ENCODE measurements around the gene SPNS2.
A peak's percentile ranks its signal among the peaks of the same experiment; 100 is the strongest.

SPNS2 gene

DNA sequence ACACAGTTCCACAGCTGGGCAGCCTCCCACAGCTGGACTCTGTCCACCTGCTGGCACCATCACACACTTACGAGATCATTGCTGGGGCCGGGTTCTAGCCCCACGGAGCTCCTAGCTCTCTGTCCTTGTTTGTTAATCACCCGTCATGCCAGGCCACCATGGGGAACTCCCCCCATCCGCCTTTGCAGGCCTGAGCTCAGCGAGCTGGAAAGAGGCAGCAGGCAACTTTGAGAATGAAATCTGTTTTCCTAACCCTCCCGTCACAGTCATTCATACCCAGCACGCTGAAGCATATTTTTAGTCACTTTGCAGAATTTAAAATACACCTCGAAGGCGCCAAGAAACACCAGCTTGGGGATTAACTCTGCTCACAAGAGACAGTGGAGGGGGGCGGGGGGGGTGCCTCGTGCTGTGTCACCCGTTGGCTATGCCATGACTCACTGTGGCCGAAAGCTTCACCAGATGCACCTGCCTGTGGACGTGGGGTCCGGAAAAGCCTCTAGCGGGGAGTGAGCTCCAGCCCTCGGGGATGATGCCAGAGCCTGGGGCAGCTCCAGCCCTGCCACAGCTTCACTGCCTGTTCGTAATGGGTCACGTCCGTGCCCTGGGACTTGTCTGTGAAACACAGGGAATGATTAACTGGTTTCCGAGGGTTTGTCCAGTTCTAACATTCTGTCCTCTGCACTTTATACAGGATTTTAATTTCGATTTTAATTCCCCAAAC lies 1.4 kb upstream of the SPNS2 start:
- Histone ChIP-seq H3K4me1 (ENCODE audit: control insufficient read depth, low read depth, low read length) (peaks cover 3% of the 10 kb centered on the region), H3K27ac (ENCODE audit: low read length) (no peak overlapping the region), H3K4me3 (ENCODE audit: low read length) (no peak overlapping the region), H3K9me3 (ENCODE audit: control insufficient read depth, low read depth, low read length) (no peaks in the 10 kb centered on the region), H3K9ac (ENCODE audit: low read length) (no peak overlapping the region), H3K27me3 (ENCODE audit: control insufficient read depth, insufficient read depth, low read length) (peaks cover 52% of the 10 kb centered on the region), H3K36me3 (ENCODE audit: control insufficient read depth, low read depth, low read length) (no peaks in the 10 kb centered on the region)

DNA sequence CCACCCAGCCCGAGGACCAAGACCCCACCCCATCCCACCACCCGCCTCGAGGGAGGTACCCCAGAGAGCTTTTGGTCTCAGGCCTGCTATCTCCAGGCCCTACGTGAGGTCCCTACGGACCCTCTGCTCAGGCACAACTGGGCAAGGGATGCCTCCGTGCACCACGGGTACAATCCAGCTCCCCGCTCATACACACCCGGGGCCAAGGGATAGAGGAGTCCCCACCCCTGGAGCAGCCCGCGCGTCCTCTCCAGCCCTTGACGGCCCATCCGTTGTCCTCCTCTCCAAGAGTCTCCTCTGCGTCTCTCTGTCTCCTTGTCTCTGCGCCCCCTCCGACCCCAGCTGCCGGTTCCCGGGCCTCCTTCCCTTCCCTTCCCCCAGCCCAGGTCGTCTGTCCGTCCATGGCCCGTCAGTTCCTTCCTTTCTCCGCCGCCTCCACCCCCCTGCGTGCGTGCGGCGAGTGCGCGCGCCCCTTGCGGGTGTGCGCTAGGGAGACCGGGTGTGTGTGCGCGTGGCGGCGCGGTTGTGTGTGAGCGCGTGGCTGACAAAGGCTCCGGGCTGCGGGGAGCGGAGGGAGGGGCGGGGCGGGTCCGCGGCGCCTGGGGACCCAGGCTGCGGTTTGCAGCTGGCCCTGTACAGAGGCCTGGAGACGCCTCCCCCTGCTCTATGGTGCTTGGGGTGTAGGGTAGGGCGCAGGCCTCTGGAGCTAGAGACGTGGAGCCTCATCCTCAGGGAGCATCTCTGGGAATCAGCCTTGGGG lies 930 bp downstream of the SPNS2 start:
- Histone ChIP-seq H3K9me3 (ENCODE audit: control insufficient read depth, low read depth, low read length) (no peaks in the 10 kb centered on the region), H3K4me3 (ENCODE audit: low read length) (peak overlapping the region; percentile 48), H3K27ac (ENCODE audit: low read length) (no peak overlapping the region), H3K27me3 (ENCODE audit: control insufficient read depth, insufficient read depth, low read length) (peaks cover 52% of the 10 kb centered on the region), H3K9ac (ENCODE audit: low read length) (no peak overlapping the region), H3K4me1 (ENCODE audit: control insufficient read depth, low read depth, low read length) (peaks cover 3% of the 10 kb centered on the region), H3K36me3 (ENCODE audit: control insufficient read depth, low read depth, low read length) (no peaks in the 10 kb centered on the region)

DNA sequence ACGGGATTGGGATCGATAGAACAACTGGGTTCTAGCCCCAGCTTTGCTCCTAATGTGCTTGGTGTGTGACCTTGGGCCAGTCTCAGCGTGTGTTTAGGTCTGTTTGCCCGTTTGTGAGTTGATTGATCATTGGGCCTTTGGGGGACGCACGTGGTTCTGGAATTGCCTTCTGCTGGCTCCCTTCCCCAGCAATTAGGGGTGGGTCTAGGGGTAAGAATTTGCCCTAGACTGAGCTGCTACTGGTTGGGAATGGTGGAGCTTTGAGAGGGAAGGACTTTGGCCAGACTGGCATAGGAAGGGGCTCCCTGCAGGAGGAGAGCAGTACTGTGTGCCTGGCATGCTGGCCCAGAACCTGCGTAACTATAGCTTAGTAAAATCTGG lies 1.5 kb downstream of the SPNS2 start:
- Histone ChIP-seq H3K27me3 (ENCODE audit: control insufficient read depth, insufficient read depth, low read length) (peaks cover 52% of the 10 kb centered on the region), H3K4me3 (ENCODE audit: low read length) (peak overlapping the region; percentile 48), H3K9ac (ENCODE audit: low read length) (no peak overlapping the region), H3K27ac (ENCODE audit: low read length) (no peak overlapping the region), H3K36me3 (ENCODE audit: control insufficient read depth, low read depth, low read length) (no peaks in the 10 kb centered on the region), H3K9me3 (ENCODE audit: control insufficient read depth, low read depth, low read length) (no peaks in the 10 kb centered on the region), H3K4me1 (ENCODE audit: control insufficient read depth, low read depth, low read length) (peaks cover 3% of the 10 kb centered on the region)

GRCh38 chr17:4501295-4501949 lies 2.7 kb downstream of the SPNS2 start:
- peaks cover 3% of the 10 kb centered on the region for H3K4me1 ChIP-seq (ENCODE audit: control insufficient read depth, low read depth, low read length)
- H3K9ac ChIP-seq (ENCODE audit: low read length), result no peak overlapping the region
- H3K27me3 ChIP-seq (ENCODE audit: control insufficient read depth, insufficient read depth, low read length), result peaks cover 49% of the 10 kb centered on the region

DNA sequence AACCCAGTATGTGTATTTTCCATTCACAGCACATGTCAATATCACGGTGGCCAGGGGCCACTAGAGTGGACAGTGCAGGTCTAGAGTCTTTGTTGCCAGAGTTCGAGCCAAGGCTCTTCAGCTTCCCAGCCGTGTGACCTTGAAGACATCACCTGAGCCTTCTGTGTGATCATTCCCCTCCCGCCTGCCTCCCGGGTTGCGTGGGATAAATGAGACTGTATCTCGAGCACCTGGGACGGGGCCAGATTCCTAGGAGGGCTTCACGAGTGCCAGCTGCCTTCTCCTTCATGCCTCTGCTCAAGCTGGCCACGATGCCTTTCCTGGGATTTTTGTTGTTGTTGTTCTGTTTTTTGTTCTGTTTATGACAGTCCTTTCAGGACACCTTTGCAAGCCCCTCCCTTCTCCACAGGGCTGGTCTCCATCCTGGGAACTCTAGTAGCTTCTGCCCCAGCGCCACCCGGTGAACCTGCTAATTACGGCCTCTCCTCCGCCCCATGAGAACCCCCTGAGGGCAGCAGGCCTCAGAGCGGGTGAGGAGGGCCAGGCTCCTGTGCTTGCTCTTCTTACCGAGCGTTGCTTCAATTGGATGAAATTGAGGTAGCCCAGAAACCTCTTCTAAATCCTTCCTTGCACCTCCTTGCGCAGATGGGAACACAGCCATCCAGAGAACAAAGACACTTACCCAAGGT lies 3.9 kb downstream of the SPNS2 start:
- Histone ChIP-seq H3K27me3 (ENCODE audit: control insufficient read depth, insufficient read depth, low read length) (peaks cover 37% of the 10 kb centered on the region), H3K36me3 (ENCODE audit: control insufficient read depth, low read depth, low read length) (no peaks in the 10 kb centered on the region), H3K4me1 (ENCODE audit: control insufficient read depth, low read depth, low read length) (peaks cover 3% of the 10 kb centered on the region), H3K9ac (ENCODE audit: low read length) (no peak overlapping the region), H3K9me3 (ENCODE audit: control insufficient read depth, low read depth, low read length) (no peaks in the 10 kb centered on the region), H3K4me3 (ENCODE audit: low read length) (no peak overlapping the region), H3K27ac (ENCODE audit: low read length) (no peak overlapping the region)

More at GRCh38 chr17:4501295-4501949, 2.7 kb downstream of the SPNS2 start:
- H3K27ac ChIP-seq (ENCODE audit: low read length), result no peak overlapping the region
- H3K36me3 ChIP-seq (ENCODE audit: control insufficient read depth, low read depth, low read length), result no peaks in the 10 kb centered on the region
- H3K9me3 ChIP-seq (ENCODE audit: control insufficient read depth, low read depth, low read length), result no peaks in the 10 kb centered on the region
- H3K4me3 ChIP-seq (ENCODE audit: low read length), result no peak overlapping the region

- no peak overlapping the region for H3K4me3 ChIP-seq (ENCODE audit: low read length)
- H3K36me3 ChIP-seq (ENCODE audit: control insufficient read depth, low read depth, low read length), result no peaks in the 10 kb centered on the region
- H3K27ac ChIP-seq (ENCODE audit: low read length), result no peak overlapping the region
- no peak overlapping the region for H3K9ac ChIP-seq (ENCODE audit: low read length)
- peaks cover 29% of the 10 kb centered on the region for H3K27me3 ChIP-seq (ENCODE audit: control insufficient read depth, insufficient read depth, low read length)
- H3K9me3 ChIP-seq (ENCODE audit: control insufficient read depth, low read depth, low read length), result no peaks in the 10 kb centered on the region
- H3K4me1 ChIP-seq (ENCODE audit: control insufficient read depth, low read depth, low read length), result peaks cover 3% of the 10 kb centered on the region
Measured at GRCh38 chr17:4503283-4504025, 4.8 kb downstream of the SPNS2 start.

GRCh38 chr17:4504188-4504587 lies 5.5 kb downstream of the SPNS2 start:
- Histone ChIP-seq H3K27me3 (ENCODE audit: control insufficient read depth, insufficient read depth, low read length) (peaks cover 26% of the 10 kb centered on the region), H3K9me3 (ENCODE audit: control insufficient read depth, low read depth, low read length) (no peaks in the 10 kb centered on the region), H3K27ac (ENCODE audit: low read length) (no peak overlapping the region), H3K36me3 (ENCODE audit: control insufficient read depth, low read depth, low read length) (no peaks in the 10 kb centered on the region), H3K4me3 (ENCODE audit: low read length) (no peak overlapping the region), H3K9ac (ENCODE audit: low read length) (no peak overlapping the region), H3K4me1 (ENCODE audit: control insufficient read depth, low read depth, low read length) (peaks cover 3% of the 10 kb centered on the region)

- H3K27me3 ChIP-seq (ENCODE audit: control insufficient read depth, insufficient read depth, low read length), result peaks cover 16% of the 10 kb centered on the region
- no peak overlapping the region for H3K4me3 ChIP-seq (ENCODE audit: low read length)
- no peaks in the 10 kb centered on the region for H3K9me3 ChIP-seq (ENCODE audit: control insufficient read depth, low read depth, low read length)
- no peaks in the 10 kb centered on the region for H3K4me1 ChIP-seq (ENCODE audit: control insufficient read depth, low read depth, low read length)
- no peaks in the 10 kb centered on the region for H3K36me3 ChIP-seq (ENCODE audit: control insufficient read depth, low read depth, low read length)
- H3K27ac ChIP-seq (ENCODE audit: low read length), result no peak overlapping the region
- no peak overlapping the region for H3K9ac ChIP-seq (ENCODE audit: low read length)
Measured at GRCh38 chr17:4505187-4505586, 6.5 kb downstream of the SPNS2 start.

- no peaks in the 10 kb centered on the region for H3K9me3 ChIP-seq (ENCODE audit: control insufficient read depth, low read depth, low read length)
- H3K27ac ChIP-seq (ENCODE audit: low read length), result no peak overlapping the region
- no peak overlapping the region for H3K9ac ChIP-seq (ENCODE audit: low read length)
- no peak overlapping the region for H3K4me3 ChIP-seq (ENCODE audit: low read length)
- no peaks in the 10 kb centered on the region for H3K4me1 ChIP-seq (ENCODE audit: control insufficient read depth, low read depth, low read length)
- no peaks in the 10 kb centered on the region for H3K36me3 ChIP-seq (ENCODE audit: control insufficient read depth, low read depth, low read length)
- peaks cover 5% of the 10 kb centered on the region for H3K27me3 ChIP-seq (ENCODE audit: control insufficient read depth, insufficient read depth, low read length)
Measured at GRCh38 chr17:4506175-4506813, 7.6 kb downstream of the SPNS2 start.

- no peak overlapping the region for H3K9ac ChIP-seq (ENCODE audit: low read length)
- no peaks in the 10 kb centered on the region for H3K27me3 ChIP-seq (ENCODE audit: control insufficient read depth, insufficient read depth, low read length)
- H3K4me1 ChIP-seq (ENCODE audit: control insufficient read depth, low read depth, low read length), result no peaks in the 10 kb centered on the region
- no peaks in the 10 kb centered on the region for H3K36me3 ChIP-seq (ENCODE audit: control insufficient read depth, low read depth, low read length)
- no peak overlapping the region for H3K27ac ChIP-seq (ENCODE audit: low read length)
- no peaks in the 10 kb centered on the region for H3K9me3 ChIP-seq (ENCODE audit: control insufficient read depth, low read depth, low read length)
- H3K4me3 ChIP-seq (ENCODE audit: low read length), result no peak overlapping the region
Measured at GRCh38 chr17:4506892-4507291, 8.2 kb downstream of the SPNS2 start.

All from iPS-18a (cell line).